ENCODE measurements around the gene ICAM5.
"Not testable (repeated sequence)": the region's sequence is repeated elsewhere in the genome, so short reads cannot be mapped to it uniquely, and the experiment has no call there.

Gene ICAM5

GRCh38 chr19:10278935-10279334, 10.8 kb upstream of the ICAM5 start:
- no peak for DNase-seq (ENCODE audit: low spot score)
- TF ChIP-seq CTCF (conservative IDR thresholded peaks at IDR 0.05; ENCODE audit: low read depth), result no peak
- ChIA-PET CTCF (no interaction called here), POLR2A (ENCODE audit: low non-redundant PET) (no interaction called here)
- no peak overlapping the region for H3K27ac ChIP-seq

DNA sequence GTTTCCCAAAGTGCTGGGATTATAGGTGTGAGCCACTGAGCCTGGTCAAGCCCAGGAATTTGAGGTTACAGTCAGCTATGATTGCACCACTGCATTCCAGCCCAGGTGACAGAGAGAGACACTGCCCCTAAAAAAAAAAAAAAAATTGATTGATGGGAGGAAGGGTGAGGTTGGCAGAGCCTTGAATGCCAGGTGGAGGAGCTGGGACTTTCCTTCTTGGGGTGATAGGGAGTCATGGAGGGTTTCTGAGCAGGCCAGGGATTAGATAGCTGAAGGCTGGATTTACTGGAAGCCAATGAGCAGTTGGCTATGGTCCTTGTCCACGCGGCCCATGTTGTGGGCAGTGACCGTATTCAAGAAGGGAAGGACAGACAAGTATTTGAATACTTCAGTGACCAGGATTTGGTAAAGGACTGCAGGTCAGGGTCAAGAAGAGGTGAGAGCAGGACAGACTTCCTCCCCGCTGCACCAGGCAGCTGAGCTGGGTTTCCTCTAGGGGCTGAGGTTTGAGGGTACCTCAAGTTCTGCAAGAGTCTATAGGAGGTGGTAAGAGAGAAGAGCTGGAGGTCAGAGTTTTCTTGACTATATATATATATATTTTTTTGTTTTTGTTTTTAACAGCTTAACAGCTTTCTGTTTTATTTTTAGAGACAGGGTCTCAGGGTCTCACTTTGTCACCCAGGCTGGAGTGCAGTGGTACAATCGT, 9.9 kb upstream of the ICAM5 start:
- POLR2A ChIA-PET (ENCODE audit: low non-redundant PET), result interaction anchor here (0.8 kb wide), 1 partner anchor 9 kb away, joined by 5 read pairs; the partner anchor contains the start of gene ICAM1
- H3K27ac ChIP-seq, result peak overlapping the region; percentile 9; the same call in 1 of the 2 replicates
- TF ChIP-seq CTCF (conservative IDR thresholded peaks at IDR 0.05; ENCODE audit: low read depth), result no peak
- DNase-seq (ENCODE audit: low spot score), result no peak
- CTCF ChIA-PET, result interaction anchor here (0.6 kb wide), 3 partner anchors 30 to 401 kb away, joined by 3 to 4 read pairs (median 3); no protein-coding TSS in a partner anchor

GRCh38 chr19:10282043-10282442, 7.7 kb upstream of the ICAM5 start:
- peak overlapping the region; percentile 59; the same call in 1 of the 2 replicates for H3K27ac ChIP-seq
- DNase-seq (ENCODE audit: low spot score); POLR2A ChIA-PET (ENCODE audit: low non-redundant PET); CTCF ChIA-PET: not testable (repeated sequence)

GRCh38 chr19:10283301-10284064, 6.3 kb upstream of the ICAM5 start:
- peak overlapping the region; percentile 59 for H3K27ac ChIP-seq
- no peak for TF ChIP-seq CTCF (conservative IDR thresholded peaks at IDR 0.05; ENCODE audit: low read depth)
- no peak for DNase-seq (ENCODE audit: low spot score)
- POLR2A ChIA-PET (ENCODE audit: low non-redundant PET), result no interaction called here
- CTCF ChIA-PET, result interaction anchor here (0.9 to 2.0 kb wide), 2 partner anchors 25 to 105 kb away, joined by 3 to 4 read pairs; no protein-coding TSS in a partner anchor

DNA sequence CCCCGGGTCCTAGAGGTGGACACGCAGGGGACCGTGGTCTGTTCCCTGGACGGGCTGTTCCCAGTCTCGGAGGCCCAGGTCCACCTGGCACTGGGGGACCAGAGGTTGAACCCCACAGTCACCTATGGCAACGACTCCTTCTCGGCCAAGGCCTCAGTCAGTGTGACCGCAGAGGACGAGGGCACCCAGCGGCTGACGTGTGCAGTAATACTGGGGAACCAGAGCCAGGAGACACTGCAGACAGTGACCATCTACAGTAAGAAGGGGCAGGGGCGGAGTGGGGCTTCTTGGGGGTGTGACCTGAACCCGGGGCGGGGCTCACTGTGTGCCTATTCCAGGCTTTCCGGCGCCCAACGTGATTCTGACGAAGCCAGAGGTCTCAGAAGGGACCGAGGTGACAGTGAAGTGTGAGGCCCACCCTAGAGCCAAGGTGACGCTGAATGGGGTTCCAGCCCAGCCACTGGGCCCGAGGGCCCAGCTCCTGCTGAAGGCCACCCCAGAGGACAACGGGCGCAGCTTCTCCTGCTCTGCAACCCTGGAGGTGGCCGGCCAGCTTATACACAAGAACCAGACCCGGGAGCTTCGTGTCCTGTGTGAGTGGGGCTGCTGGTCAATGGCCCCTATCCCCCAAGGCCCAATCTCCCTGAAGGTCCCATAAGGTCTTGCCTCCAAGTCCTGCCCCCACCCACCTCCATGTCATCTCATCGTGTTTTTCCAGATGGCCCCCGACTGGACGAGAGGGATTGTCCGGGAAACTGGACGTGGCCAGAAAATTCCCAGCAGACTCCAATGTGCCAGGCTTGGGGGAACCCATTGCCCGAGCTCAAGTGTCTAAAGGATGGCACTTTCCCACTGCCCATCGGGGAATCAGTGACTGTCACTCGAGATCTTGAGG, 5.4 kb upstream of the ICAM5 start:
- CTCF ChIA-PET, result interaction anchor here (0.9 to 2.0 kb wide), 3 partner anchors 15 to 104 kb away, joined by 3 to 4 read pairs (median 4); no protein-coding TSS in a partner anchor
- TF ChIP-seq CTCF (conservative IDR thresholded peaks at IDR 0.05; ENCODE audit: low read depth), result no peak
- POLR2A ChIA-PET (ENCODE audit: low non-redundant PET), result no interaction called here

GRCh38 chr19:10284960-10285278, 4.8 kb upstream of the ICAM5 start:
- CTCF ChIA-PET, result interaction anchor here (1.2 to 2.0 kb wide), 2 partner anchors 15 to 26 kb away, joined by 4 read pairs; no protein-coding TSS in a partner anchor
- H3K27ac ChIP-seq, result peak overlapping the region; percentile 93
- POLR2A ChIA-PET (ENCODE audit: low non-redundant PET), result no interaction called here
- TF ChIP-seq CTCF (conservative IDR thresholded peaks at IDR 0.05; ENCODE audit: low read depth), result no peak
- DNase-seq (ENCODE audit: low spot score), result no peak

More for the DNA sequence above, 5.4 kb upstream of the ICAM5 start:
- no peak for DNase-seq (ENCODE audit: low spot score)
- H3K27ac ChIP-seq, result peak overlapping the region; percentile 93

Data from RWPE1 (cell line).